Measurements from ENCODE around the gene CHAF1B. TPM values are rescaled to one million over a fixed set of nuclear protein-coding genes. Genes with fewer than 3 reads are reported as not detected.

The CHAF1B gene
- total RNA-seq, 1 donor from 2014 or later: 6.2 TPM

DNA sequence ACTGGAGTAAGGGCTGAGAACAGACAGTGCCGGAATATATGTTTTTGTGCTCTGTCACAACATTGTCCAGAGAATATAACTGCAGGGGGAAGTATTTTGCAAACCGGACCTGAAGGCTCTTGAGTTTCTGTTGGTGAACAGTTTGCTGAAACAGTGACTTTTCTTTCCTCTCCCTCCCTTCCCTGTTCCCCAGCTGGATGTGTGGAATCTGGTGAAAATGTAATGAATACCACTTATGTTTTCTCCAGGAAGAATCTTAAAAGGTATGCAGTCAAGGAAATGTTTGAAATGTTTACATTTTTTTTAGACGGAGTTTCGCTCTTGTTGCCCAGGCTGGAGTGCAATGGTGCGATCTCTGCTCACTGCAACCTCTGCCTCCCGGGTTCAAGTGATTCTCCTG, 23.4 kb downstream of the CHAF1B start:
- H3K9me3 Mint-ChIP-seq: no peaks in the 10 kb centered on the region
- TF ChIP-seq, protein P1, sequence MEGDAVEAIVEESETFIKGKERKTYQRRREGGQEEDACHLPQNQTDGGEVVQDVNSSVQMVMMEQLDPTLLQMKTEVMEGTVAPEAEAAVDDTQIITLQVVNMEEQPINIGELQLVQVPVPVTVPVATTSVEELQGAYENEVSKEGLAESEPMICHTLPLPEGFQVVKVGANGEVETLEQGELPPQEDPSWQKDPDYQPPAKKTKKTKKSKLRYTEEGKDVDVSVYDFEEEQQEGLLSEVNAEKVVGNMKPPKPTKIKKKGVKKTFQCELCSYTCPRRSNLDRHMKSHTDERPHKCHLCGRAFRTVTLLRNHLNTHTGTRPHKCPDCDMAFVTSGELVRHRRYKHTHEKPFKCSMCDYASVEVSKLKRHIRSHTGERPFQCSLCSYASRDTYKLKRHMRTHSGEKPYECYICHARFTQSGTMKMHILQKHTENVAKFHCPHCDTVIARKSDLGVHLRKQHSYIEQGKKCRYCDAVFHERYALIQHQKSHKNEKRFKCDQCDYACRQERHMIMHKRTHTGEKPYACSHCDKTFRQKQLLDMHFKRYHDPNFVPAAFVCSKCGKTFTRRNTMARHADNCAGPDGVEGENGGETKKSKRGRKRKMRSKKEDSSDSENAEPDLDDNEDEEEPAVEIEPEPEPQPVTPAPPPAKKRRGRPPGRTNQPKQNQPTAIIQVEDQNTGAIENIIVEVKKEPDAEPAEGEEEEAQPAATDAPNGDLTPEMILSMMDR (IDR thresholded peaks at IDR 0.05): no peak
- no peak overlapping the region for H3K4me3 Mint-ChIP-seq
- POLR2A ChIA-PET: no interaction called here
- DNase-seq: no peak
- no peaks in the 10 kb centered on the region for H3K27me3 Mint-ChIP-seq
- intact Hi-C loops (cut with micrococcal nuclease): no loop called here
- H3K36me3 Mint-ChIP-seq (ENCODE audit: low read depth): peaks cover 22% of the 10 kb centered on the region
- no peaks in the 10 kb centered on the region for H3K4me1 Mint-ChIP-seq
- CTCF ChIA-PET: no interaction called here
- no peak for ATAC-seq (ENCODE audit: low read depth)
- no peak overlapping the region for H3K27ac Mint-ChIP-seq

DNA sequence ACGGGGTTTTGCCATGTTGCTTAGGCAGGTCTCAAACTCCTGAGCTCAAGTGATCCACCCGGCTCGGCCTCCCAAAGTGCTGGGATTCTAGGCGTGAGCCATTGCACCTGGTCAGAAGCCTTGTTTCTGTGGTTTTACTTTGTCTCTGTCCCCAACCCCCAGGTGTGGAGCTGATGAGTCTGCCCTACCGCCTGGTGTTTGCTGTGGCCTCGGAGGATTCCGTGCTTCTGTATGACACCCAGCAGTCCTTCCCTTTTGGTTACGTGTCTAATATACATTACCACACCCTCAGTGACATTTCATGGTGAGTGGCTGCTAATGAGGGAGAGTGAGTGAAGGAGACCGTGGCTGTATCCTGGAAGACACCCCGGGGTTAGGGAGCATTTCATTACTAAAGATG, 26.1 kb downstream of the CHAF1B start:
- POLR2A ChIA-PET: no interaction called here
- CTCF ChIA-PET: no interaction called here
- ATAC-seq (ENCODE audit: low read depth) (no peak), DNase-seq (no peak)
- Mint-ChIP-seq H3K36me3 (ENCODE audit: low read depth) (peaks cover 30% of the 10 kb centered on the region), H3K9me3 (no peaks in the 10 kb centered on the region), H3K4me1 (no peaks in the 10 kb centered on the region), H3K27ac (no peak overlapping the region), H3K4me3 (no peak overlapping the region), H3K27me3 (no peaks in the 10 kb centered on the region)
- TF ChIP-seq, protein P1 (IDR thresholded peaks at IDR 0.05): no peak
- intact Hi-C loops (cut with micrococcal nuclease): no loop called here

DNA sequence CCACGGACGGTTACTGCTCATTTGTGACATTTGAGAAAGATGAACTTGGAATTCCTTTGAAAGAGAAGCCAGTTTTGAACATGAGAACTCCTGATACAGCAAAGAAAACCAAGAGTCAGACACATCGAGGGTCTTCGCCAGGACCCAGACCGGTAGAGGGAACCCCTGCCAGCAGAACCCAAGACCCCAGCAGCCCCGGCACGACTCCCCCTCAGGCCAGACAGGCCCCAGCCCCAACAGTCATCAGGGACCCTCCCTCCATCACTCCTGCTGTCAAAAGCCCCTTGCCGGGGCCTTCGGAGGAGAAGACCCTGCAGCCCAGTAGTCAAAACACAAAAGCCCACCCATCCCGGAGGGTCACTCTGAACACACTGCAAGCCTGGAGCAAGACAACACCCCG, 27.7 kb downstream of the CHAF1B start:
- peaks cover 32% of the 10 kb centered on the region for H3K36me3 Mint-ChIP-seq (ENCODE audit: low read depth)

DNA sequence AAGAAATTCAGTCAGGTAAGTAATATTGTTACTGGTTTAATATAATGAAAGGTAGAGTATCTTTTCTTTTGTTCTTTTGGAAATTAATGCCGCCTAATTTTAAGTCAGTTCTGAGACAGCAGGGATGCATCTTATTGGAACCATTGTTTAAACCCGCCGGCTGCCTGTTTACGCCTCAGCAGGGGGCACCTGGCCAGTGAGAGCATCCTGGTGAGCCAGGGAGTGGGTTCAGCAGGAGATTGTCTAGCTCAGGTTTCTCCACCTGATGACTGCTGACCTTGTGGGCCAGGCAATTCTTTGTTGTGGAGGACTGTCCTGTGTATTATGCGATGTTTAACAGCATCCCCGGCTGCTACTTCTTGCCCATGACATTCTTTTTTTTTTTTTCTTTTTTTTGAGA, 30.2 kb downstream of the CHAF1B start:
- no peak overlapping the region for H3K27ac Mint-ChIP-seq

More for the DNA sequence above, 27.7 kb downstream of the CHAF1B start:
- DNase-seq (no peak), ATAC-seq (ENCODE audit: low read depth) (no peak)
- no peaks in the 10 kb centered on the region for H3K9me3 Mint-ChIP-seq
- CTCF ChIA-PET: no interaction called here
- no peaks in the 10 kb centered on the region for H3K27me3 Mint-ChIP-seq
- TF ChIP-seq, protein P1 (IDR thresholded peaks at IDR 0.05): no peak
- H3K4me1 Mint-ChIP-seq: no peaks in the 10 kb centered on the region
- POLR2A ChIA-PET: interaction anchor here (1.0 kb wide), 1 partner anchor 11 kb away, joined by 4 read pairs; no protein-coding TSS in a partner anchor
- no peak overlapping the region for H3K27ac Mint-ChIP-seq
- intact Hi-C loops (cut with micrococcal nuclease): no loop called here
- H3K4me3 Mint-ChIP-seq: no peak overlapping the region

DNA sequence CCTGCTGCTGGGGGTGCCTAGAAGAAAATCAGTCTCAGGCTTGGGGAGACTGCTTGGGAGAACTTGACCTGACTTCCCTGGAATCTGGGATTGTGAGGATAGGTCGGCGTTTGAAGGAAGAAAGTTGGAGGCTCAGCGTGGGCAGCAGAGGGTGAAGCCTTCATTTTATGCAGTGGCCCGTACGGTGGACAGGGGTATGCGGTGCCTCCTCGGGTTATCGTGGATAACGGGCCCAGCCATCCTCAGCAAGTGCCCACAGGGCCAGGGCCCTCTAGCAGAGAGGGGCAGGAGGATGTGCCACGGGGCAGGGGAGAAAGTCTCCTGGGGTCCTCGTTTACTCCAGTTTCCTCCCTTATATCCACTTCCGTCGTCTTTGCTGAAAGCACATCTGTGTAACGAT, 34.0 kb downstream of the CHAF1B start:
- Mint-ChIP-seq H3K9me3 (no peaks in the 10 kb centered on the region), H3K4me3 (no peak overlapping the region), H3K27ac (no peak overlapping the region), H3K36me3 (ENCODE audit: low read depth) (peaks cover 12% of the 10 kb centered on the region), H3K27me3 (no peaks in the 10 kb centered on the region), H3K4me1 (no peaks in the 10 kb centered on the region)
- TF ChIP-seq, protein P1 (IDR thresholded peaks at IDR 0.05): no peak
- intact Hi-C loops (cut with micrococcal nuclease): no loop called here
- ChIA-PET CTCF (interaction anchor here (0.8 to 1.0 kb wide), 3 partner anchors 84 to 508 kb away, joined by 3 to 4 read pairs (median 3); no protein-coding TSS in a partner anchor), POLR2A (no interaction called here)
- ATAC-seq (ENCODE audit: low read depth) (no peak), DNase-seq (no peak)

More for the DNA sequence above, 30.2 kb downstream of the CHAF1B start:
- DNase-seq: no peak
- TF ChIP-seq, protein P1 (IDR thresholded peaks at IDR 0.05): no peak
- Mint-ChIP-seq H3K4me3 (no peak overlapping the region), H3K9me3 (no peaks in the 10 kb centered on the region), H3K36me3 (ENCODE audit: low read depth) (peaks cover 32% of the 10 kb centered on the region), H3K27me3 (no peaks in the 10 kb centered on the region), H3K4me1 (no peaks in the 10 kb centered on the region)
- ChIA-PET CTCF (no interaction called here), POLR2A (no interaction called here)
- intact Hi-C loops (cut with micrococcal nuclease): no loop called here
- no peak for ATAC-seq (ENCODE audit: low read depth)

All from activated B cell treated with CpG ODN at 0.5 μM for 24 hours (primary cell).